HUES64 (cell line): Measurements from ENCODE around the gene PRRG4.
"Not testable (repeated sequence)": the region's sequence is repeated elsewhere in the genome, so short reads cannot be mapped to it uniquely, and the experiment has no call there.

Source experiments
- H3K27ac ChIP-seq: 2 replicates; pipeline ENCODE4 v1.7.0; 2013; ENCODE audit warnings: low read depth, low read length, inconsistent platforms
- H3K27me3 ChIP-seq: 2 replicates; pipeline ENCODE4 v1.6.1; 2013; ENCODE audit warnings: mild to moderate bottlenecking, low read length; ENCODE audit not compliant: insufficient read depth
- H3K36me3 ChIP-seq: 2 replicates; pipeline ENCODE4 v1.6.1; 2013; ENCODE audit warnings: mild to moderate bottlenecking, low read length; ENCODE audit not compliant: insufficient read depth
- H3K4me1 ChIP-seq: 2 replicates; pipeline ENCODE4 v1.6.1; 2013; ENCODE audit warnings: mild to moderate bottlenecking, low read length, moderate library complexity; ENCODE audit not compliant: insufficient read depth
- H3K4me3 ChIP-seq: 2 replicates; pipeline ENCODE4 v1.5.1; 2013; ENCODE audit warnings: mild to moderate bottlenecking, low read length, moderate library complexity
- H3K9ac ChIP-seq: 2 replicates; pipeline ENCODE4 v1.6.1; 2013; ENCODE audit warnings: mild to moderate bottlenecking, low read depth, low read length
- H3K9me3 ChIP-seq: 2 replicates; pipeline ENCODE4 v1.6.1; 2013; ENCODE audit warnings: low read depth, low read length; ENCODE audit not compliant: insufficient read depth
- WGBS: fragments of 150-250, 120-280 bp; methylation state at CpG from one replicate; pipeline ENCODE4 v1.1.7; 2013; ENCODE audit warnings: missing lambda C conversion rate; 5-methylcytosine and 5-hydroxymethylcytosine counted together

The PRRG4 gene

GRCh38 chr11:32852207-32852606 lies 22.5 kb downstream of the PRRG4 start:
- Histone ChIP-seq H3K27ac (no peak overlapping the region), H3K9ac (no peak overlapping the region), H3K4me1 (no peaks in the 10 kb centered on the region), H3K36me3 (no peaks in the 10 kb centered on the region), H3K4me3 (no peak overlapping the region), H3K9me3 (no peaks in the 10 kb centered on the region), H3K27me3 (no peaks in the 10 kb centered on the region)
- 64% methylated on average over 4 of the region's 4 CpGs for WGBS

GRCh38 chr11:32855601-32856000 lies 25.9 kb downstream of the PRRG4 start:
- no peaks in the 10 kb centered on the region for H3K27me3 ChIP-seq
- no peaks in the 10 kb centered on the region for H3K36me3 ChIP-seq
- H3K4me1 ChIP-seq: no peaks in the 10 kb centered on the region
- 81% methylated on average over 1 of the region's 2 CpGs for WGBS
- no peak overlapping the region for H3K9ac ChIP-seq
- H3K27ac ChIP-seq: no peak overlapping the region
- H3K4me3 ChIP-seq: no peak overlapping the region
- no peaks in the 10 kb centered on the region for H3K9me3 ChIP-seq

GRCh38 chr11:32858731-32859130 lies 29.0 kb downstream of the PRRG4 start:
- Histone ChIP-seq H3K4me3 (no peak overlapping the region), H3K27ac (no peak overlapping the region), H3K9me3 (no peaks in the 10 kb centered on the region), H3K27me3 (no peaks in the 10 kb centered on the region), H3K4me1 (no peaks in the 10 kb centered on the region), H3K9ac (no peak overlapping the region), H3K36me3 (no peaks in the 10 kb centered on the region)
- no CpG with 5 or more reads among the region's 1 CpG for WGBS

GRCh38 chr11:32861850-32862577 lies 32.3 kb downstream of the PRRG4 start:
- Histone ChIP-seq H3K27me3 (no peaks in the 10 kb centered on the region), H3K4me3 (no peak overlapping the region), H3K36me3 (no peaks in the 10 kb centered on the region), H3K9ac (no peak overlapping the region), H3K4me1 (no peaks in the 10 kb centered on the region), H3K9me3 (no peaks in the 10 kb centered on the region), H3K27ac (no peak overlapping the region)
- 92% methylated on average over 3 of the region's 3 CpGs for WGBS

GRCh38 chr11:32864555-32864954 lies 34.8 kb downstream of the PRRG4 start:
- Histone ChIP-seq H3K27me3 (no peaks in the 10 kb centered on the region), H3K27ac (no peak overlapping the region), H3K9ac (no peak overlapping the region), H3K36me3 (no peaks in the 10 kb centered on the region), H3K9me3 (0 out of 2 replicates have a peak, but pooled peaks cover 3% of the 10 kb centered on the region), H3K4me3 (no peak overlapping the region), H3K4me1 (no peaks in the 10 kb centered on the region)

GRCh38 chr11:32868752-32869151 lies 39.0 kb downstream of the PRRG4 start:
- H3K36me3 ChIP-seq, H3K4me3 ChIP-seq, H3K4me1 ChIP-seq, H3K27ac ChIP-seq, H3K9ac ChIP-seq, H3K9me3 ChIP-seq, H3K27me3 ChIP-seq: not testable (repeated sequence)
- WGBS: 46% methylated on average over 2 of the region's 4 CpGs

GRCh38 chr11:32870676-32871075 lies 40.9 kb downstream of the PRRG4 start:
- no peaks in the 10 kb centered on the region for H3K27me3 ChIP-seq
- H3K36me3 ChIP-seq: no peaks in the 10 kb centered on the region
- no peak overlapping the region for H3K9ac ChIP-seq
- H3K4me1 ChIP-seq: peaks cover 5% of the 10 kb centered on the region
- H3K4me3 ChIP-seq: no peak overlapping the region
- no peak overlapping the region for H3K27ac ChIP-seq
- H3K9me3 ChIP-seq: peaks cover 8% of the 10 kb centered on the region
- 85% methylated on average over 2 of the region's 2 CpGs for WGBS

- no peak overlapping the region for H3K27ac ChIP-seq
- H3K9me3 ChIP-seq: peaks cover 5% of the 10 kb centered on the region
- H3K9ac ChIP-seq: no peak overlapping the region
- H3K4me1 ChIP-seq: peaks cover 5% of the 10 kb centered on the region
- no peak overlapping the region for H3K4me3 ChIP-seq
- H3K27me3 ChIP-seq: no peaks in the 10 kb centered on the region
- H3K36me3 ChIP-seq: no peaks in the 10 kb centered on the region
These were observed 44.4 kb downstream of the PRRG4 start for GRCh38 chr11:32874132-32874531.

GRCh38 chr11:32881286-32881685 lies 51.6 kb downstream of the PRRG4 start:
- Histone ChIP-seq H3K36me3 (no peaks in the 10 kb centered on the region), H3K9ac (no peak overlapping the region), H3K4me3 (no peak overlapping the region), H3K9me3 (0 out of 2 replicates have a peak, but pooled peaks cover 3% of the 10 kb centered on the region), H3K27me3 (no peaks in the 10 kb centered on the region), H3K27ac (no peak overlapping the region), H3K4me1 (0 out of 2 replicates have a peak, but pooled peaks cover 7% of the 10 kb centered on the region)
- 67% methylated on average over 4 of the region's 4 CpGs for WGBS

- Histone ChIP-seq H3K27me3 (no peaks in the 10 kb centered on the region), H3K36me3 (no peaks in the 10 kb centered on the region), H3K9me3 (0 out of 2 replicates have a peak, but pooled peaks cover 3% of the 10 kb centered on the region), H3K4me3 (no peak overlapping the region), H3K4me1 (0 out of 2 replicates have a peak, but pooled peaks cover 7% of the 10 kb centered on the region), H3K27ac (no peak overlapping the region), H3K9ac (no peak overlapping the region)
- 60% methylated on average over 3 of the region's 3 CpGs for WGBS
These were observed 53.7 kb downstream of the PRRG4 start for GRCh38 chr11:32883421-32883820.

- Histone ChIP-seq H3K9me3 (peaks cover 7% of the 10 kb centered on the region; the same call in 1 of the 2 replicates), H3K9ac (no peak overlapping the region), H3K27ac (no peak overlapping the region), H3K27me3 (no peaks in the 10 kb centered on the region), H3K36me3 (no peaks in the 10 kb centered on the region), H3K4me1 (0 out of 2 replicates have a peak, but pooled peaks cover 7% of the 10 kb centered on the region), H3K4me3 (no peak overlapping the region)
- WGBS: 96% methylated on average over 3 of the region's 3 CpGs
These were observed 54.3 kb downstream of the PRRG4 start for GRCh38 chr11:32884023-32884422.
